Measurements from ENCODE around the gene SARNP.

GRCh38 chr12:55726971-55727370 is 90.6 kb downstream of the SARNP start:
- TF ChIP-seq, protein P1, sequence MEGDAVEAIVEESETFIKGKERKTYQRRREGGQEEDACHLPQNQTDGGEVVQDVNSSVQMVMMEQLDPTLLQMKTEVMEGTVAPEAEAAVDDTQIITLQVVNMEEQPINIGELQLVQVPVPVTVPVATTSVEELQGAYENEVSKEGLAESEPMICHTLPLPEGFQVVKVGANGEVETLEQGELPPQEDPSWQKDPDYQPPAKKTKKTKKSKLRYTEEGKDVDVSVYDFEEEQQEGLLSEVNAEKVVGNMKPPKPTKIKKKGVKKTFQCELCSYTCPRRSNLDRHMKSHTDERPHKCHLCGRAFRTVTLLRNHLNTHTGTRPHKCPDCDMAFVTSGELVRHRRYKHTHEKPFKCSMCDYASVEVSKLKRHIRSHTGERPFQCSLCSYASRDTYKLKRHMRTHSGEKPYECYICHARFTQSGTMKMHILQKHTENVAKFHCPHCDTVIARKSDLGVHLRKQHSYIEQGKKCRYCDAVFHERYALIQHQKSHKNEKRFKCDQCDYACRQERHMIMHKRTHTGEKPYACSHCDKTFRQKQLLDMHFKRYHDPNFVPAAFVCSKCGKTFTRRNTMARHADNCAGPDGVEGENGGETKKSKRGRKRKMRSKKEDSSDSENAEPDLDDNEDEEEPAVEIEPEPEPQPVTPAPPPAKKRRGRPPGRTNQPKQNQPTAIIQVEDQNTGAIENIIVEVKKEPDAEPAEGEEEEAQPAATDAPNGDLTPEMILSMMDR (IDR thresholded peaks at IDR 0.05) = no peak
- no peak for TF ChIP-seq POLR2A (IDR thresholded peaks at IDR 0.05)
